GM12878 (cell line): ENCODE results near the gene NACAD. TPM values are rescaled to one million over a fixed set of nuclear protein-coding genes. Genes with fewer than 3 reads are reported as not detected.

Source experiments
- ATAC-seq: fragments of 200-7000 bp; cut with Tn5 transposase; 3 replicates; pipeline ENCODE4 v1.9.1; 2020; ENCODE audit warnings: mild to moderate bottlenecking, moderate library complexity
- BruUV-seq: library from RNA; stranded (reverse); fragments of 400-500 nt; replicated peaks from 2 replicates; lab custom pipeline; 2021; lab: Mats Ljungman, UMichigan
- CTCF ChIA-PET: fragments of 300-600 bp; sonication (Branson Sonifier 250); formaldehyde crosslinking; extraction: SDS; loops from one replicate; lab custom pipeline; 2021; ENCODE audit warnings: inconsistent platforms; lab: Yijun Ruan, JAX
- POLR2A ChIA-PET: fragments of 350-600 bp; formaldehyde crosslinking; extraction: SDS; loops from one replicate; lab custom pipeline; 2021; ENCODE audit warnings: inconsistent platforms; lab: Charles Lee
- RAD21 ChIA-PET: fragments of 300-600 bp; sonication (Branson Sonifier 250); formaldehyde crosslinking; loops from one replicate; lab custom pipeline; 2023; ENCODE audit warnings: antibody characterized with exemption; ENCODE audit not compliant: unreplicated experiment; lab: Charles Lee
- SMC1A ChIA-PET: fragments of 300-600 bp; sonication (Branson Sonifier 250); formaldehyde crosslinking; loops from one replicate; lab custom pipeline; 2023; ENCODE audit not compliant: unreplicated experiment, uncharacterized antibody; lab: Charles Lee
- DNase-seq: peaks from one replicate; pipeline ENCODE4 v3.0.0-alpha.2; 2011; ENCODE audit warnings: low read depth, low spot score
- FAIRE-seq: peaks from 3 replicates; lab custom pipeline; 2011; peaks lifted over from hg19 to GRCh38; lab: Jason Lieb, UNC
- H2AFZ ChIP-seq: 2 replicates; pipeline ENCODE4 v1.6.0; 2011; ENCODE audit warnings: low read depth, low read length, control low read depth; ENCODE audit not compliant: control insufficient read depth
- H3K27ac ChIP-seq: 2 replicates; pipeline ENCODE4 v1.5.1; 2011; ENCODE audit warnings: control low read depth; ENCODE audit not compliant: control insufficient read depth, insufficient read depth
- H3K27me3 ChIP-seq, 2 experiments: replicated peaks in 1 of 2; 2 replicates each; pipeline versions ENCODE4 v1.6.0 to v1.6.1; 2011; ENCODE audit warnings: low read length in 1 of 2; ENCODE audit not compliant: control insufficient read depth in 2 of 2, insufficient read depth in 2 of 2
- H3K36me3 ChIP-seq, 2 experiments: 2 replicates each; pipeline ENCODE4 v1.5.1; 2011; ENCODE audit warnings: low read length in 1 of 2; ENCODE audit not compliant: control insufficient read depth in 2 of 2, insufficient read depth in 2 of 2
- H3K4me1 ChIP-seq: 2 replicates; pipeline ENCODE4 v1.6.1; 2011; ENCODE audit warnings: mild to moderate bottlenecking, low read length, moderate library complexity, mixed read lengths; ENCODE audit not compliant: control insufficient read depth, insufficient read depth
- H3K4me2 ChIP-seq: 2 replicates; pipeline ENCODE4 v1.6.0; 2011; ENCODE audit warnings: control low read depth; ENCODE audit not compliant: control insufficient read depth, insufficient read depth
- H3K4me3 ChIP-seq: fragments of 200-600 bp; sonication (generic); 2 replicates; pipeline ENCODE4 v1.5.1; 2016
- H3K79me2 ChIP-seq: 2 replicates; pipeline ENCODE4 v1.6.0; 2011; ENCODE audit warnings: low read length; ENCODE audit not compliant: control insufficient read depth, insufficient read depth
- H3K9ac ChIP-seq: 2 replicates; pipeline ENCODE4 v1.8.0; 2011; ENCODE audit warnings: low read length, control low read depth, mixed read lengths; ENCODE audit not compliant: control insufficient read depth, insufficient read depth
- H3K9me3 ChIP-seq: replicated peaks from 3 replicates; pipeline ENCODE4 v1.5.1; 2011; ENCODE audit warnings: mild to moderate bottlenecking, low read length; ENCODE audit not compliant: control insufficient read depth, insufficient read depth
- H4K20me1 ChIP-seq: 2 replicates; pipeline ENCODE4 v1.6.0; 2011; ENCODE audit not compliant: control insufficient read depth, insufficient read depth
- CBX5 ChIP-seq: sonication (generic); IDR thresholded peaks from 2 replicates; pipeline ENCODE4 v1.6.1; 2016; ENCODE audit warnings: low read depth, moderate library complexity, mild to moderate bottlenecking, inconsistent platforms
- E2F4 ChIP-seq: IDR thresholded peaks from 2 replicates; pipeline ENCODE4 v1.6.1; 2012; ENCODE audit warnings: low read depth, low read length, improper control_type of control experiment
- FOXK2 ChIP-seq: fragments of 450-650 bp; IDR thresholded peaks from 2 replicates; pipeline ENCODE4 v1.6.1; 2017; ENCODE audit warnings: mild to moderate bottlenecking, moderate library complexity
- WRNIP1 ChIP-seq: IDR thresholded peaks from 2 replicates; pipeline ENCODE4 v1.6.1; 2011; ENCODE audit warnings: low read depth, low read length, improper control_type of control experiment, borderline replicate concordance
- ZBTB40 ChIP-seq: fragments of 450-650 bp; IDR thresholded peaks from 2 replicates; pipeline ENCODE4 v1.6.1; 2016; ENCODE audit warnings: mild to moderate bottlenecking, moderate library complexity, borderline replicate concordance
- ZNF207 ChIP-seq: fragments of 450-650 bp; IDR thresholded peaks from 2 replicates; pipeline ENCODE4 v1.6.1; 2014; ENCODE audit warnings: antibody characterized with exemption, mild to moderate bottlenecking, borderline replicate concordance
- WGBS: methylation state at CpG from one replicate; pipeline ENCODE4 v1.1.6; 2016; ENCODE audit warnings: low lambda C conversion rate; ENCODE audit not compliant: insufficient replicate concordance, insufficient coverage; ENCODE audit errors: missing lambda C conversion rate; 5-methylcytosine and 5-hydroxymethylcytosine counted together
- in situ Hi-C: fragments of 300-500 bp; cut with MboI; formaldehyde crosslinking; loops from 9 replicates; pipeline ENCODE4 v1.14.3; 2018; ENCODE audit warnings: mixed read lengths
- intact Hi-C: fragments of 100-400 bp; cut with micrococcal nuclease; formaldehyde crosslinking; loops from one replicate; pipeline ENCODE4 v1.14.2; 2022; ENCODE audit not compliant: unreplicated experiment
- polyA plus RNA-seq, 11 experiments: library from polyadenylated mRNA; depleted of rRNA in 4 of 11; unstranded in 6 of 11; stranded (reverse) in 5 of 11; fragments of >200 nt; fragmentation: Nextera tagmentation in 4 of 11; fragmentation: Illumina TruSeq in 1 of 11; extraction: Ambion mirVana in 4 of 11; extraction: Trizol in 1 of 11; gene quantifications; 1 replicate in 1 of 11; 2 replicates in 10 of 11; pipeline versions ENCODE4 v1.2.1 to v1.2.3, GENCODE V29; 2011 to 2016; ENCODE audit warnings: inconsistent platforms in 2 of 11, missing spikeins in 2 of 11, low read depth in 1 of 11
- total RNA-seq, 4 experiments: library from RNA; depleted of rRNA in 3 of 4; stranded (reverse); fragments of >200 nt in 3 of 4; fragmentation: Illumina TruSeq in 1 of 4; extraction: Trizol in 1 of 4; gene quantifications; 2 replicates each; pipeline versions ENCODE4 v1.2.1 to v1.2.3, GENCODE V29; 2013 to 2021

Gene NACAD
- total and polyA plus RNA-seq, 10 of the 15 experiments (the other 5 are each of a cell fraction or from before 2014, with no cell fraction given), result not detected

DNA sequence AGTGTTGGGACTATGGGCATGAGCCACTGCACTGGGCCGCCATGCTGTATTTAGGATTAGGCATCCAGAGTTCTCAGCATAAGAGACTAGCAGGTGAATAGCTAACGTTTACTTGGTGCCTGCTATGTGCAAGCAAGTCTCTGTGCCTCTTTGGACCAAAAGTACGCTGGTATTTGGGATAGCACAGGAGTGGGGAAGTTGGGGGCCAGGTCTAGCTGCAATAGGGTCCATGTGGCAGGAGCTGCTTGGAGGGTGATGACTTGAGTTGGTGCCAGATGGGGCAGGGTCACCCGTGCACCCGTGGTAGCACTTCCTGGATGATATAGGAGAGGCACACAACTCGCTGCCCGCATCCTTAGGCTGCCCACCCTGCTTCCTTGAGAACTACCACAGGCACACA is 22.4 kb downstream of the NACAD start:
- Histone ChIP-seq H2AFZ (no peak overlapping the region), H3K4me2 (no peak overlapping the region), H3K4me1 (0 out of 2 replicates have a peak, but pooled peaks cover 8% of the 10 kb centered on the region), H3K79me2 (peaks cover 9% of the 10 kb centered on the region), H3K4me3 (no peak overlapping the region), H3K36me3 (peaks cover 40 to 43% of the 10 kb centered on the region in 2 experiments), H4K20me1 (peaks cover 6% of the 10 kb centered on the region), H3K9ac (no peak overlapping the region), H3K9me3 (no peaks in the 10 kb centered on the region), H3K27me3 (no peaks in the 10 kb centered on the region), H3K27ac (no peak overlapping the region)
- BruUV-seq, result no TSS peak
- TF ChIP-seq FOXK2, result no peak
- TF ChIP-seq E2F4, result no peak
- TF ChIP-seq ZBTB40, result no peak
- no peak for TF ChIP-seq WRNIP1
- no peak for TF ChIP-seq ZNF207
- no peak for TF ChIP-seq CBX5
- intact Hi-C loops (no loop called here), in situ Hi-C loops (no loop called here)
- POLR2A ChIA-PET, result no interaction called here
- no peak for ATAC-seq
- CTCF ChIA-PET, result interaction anchor here (4.0 kb wide), 1 partner anchor 92 kb away, joined by 14 read pairs; no protein-coding TSS in a partner anchor
- SMC1A ChIA-PET, result no interaction called here
- 91% methylated on average over 7 of the region's 7 CpGs for WGBS
- no peak for FAIRE-seq
- no peak for DNase-seq
- RAD21 ChIA-PET, result no interaction called here
